Esophagus squamous epithelium (tissue), 5 donors: Measurements from ENCODE around the gene COL4A1. TPM values are rescaled to one million over a fixed set of nuclear protein-coding genes. Genes with fewer than 3 reads are reported as not detected.
A peak's percentile ranks its signal among the peaks of the same experiment; 100 is the strongest.

Experiments used
- DNase-seq: peaks from one replicate; lab custom pipeline; 2025; lab: John Stamatoyannopoulos, UW
- H3K27ac ChIP-seq, 4 donors: fragments of 200-600 bp; sonication (generic); one replicate each; pipeline ENCODE4 v1.5.1; 2016 to 2019; ENCODE audit warnings: mild to moderate bottlenecking in 1 of 4
- H3K27me3 ChIP-seq, 4 donors: fragments of 200-600 bp; sonication (generic); 1 replicate in 3 of 4; 2 replicates in 1 of 4; pipeline versions ENCODE4 v1.5.1 to v1.6.0; 2017 to 2021; ENCODE audit warnings: antibody characterized with exemption in 1 of 4
- H3K36me3 ChIP-seq, 3 donors: fragments of 200-600 bp; sonication (generic); one replicate each; pipeline ENCODE4 v1.5.1; 2016 to 2019
- H3K4me1 ChIP-seq, 3 donors: fragments of 200-600 bp; sonication (generic); one replicate each; pipeline ENCODE4 v1.5.1; 2017 to 2019
- H3K4me3 ChIP-seq, 4 donors: fragments of 200-600 bp; sonication (generic); 1 replicate in 3 of 4; 2 replicates in 1 of 4; pipeline ENCODE4 v1.5.1; 2016 to 2019; ENCODE audit warnings: mild to moderate bottlenecking in 2 of 4, moderate library complexity in 1 of 4
- H3K9me3 ChIP-seq, 3 donors: fragments of 200-600 bp; sonication (generic); one replicate each; pipeline ENCODE4 v1.5.1; 2016 to 2019
- CTCF ChIP-seq, 6 experiments: fragments of 450-650 bp in 4 of 6; fragments of 200-600 bp in 2 of 6; sonication (generic) in 2 of 6; IDR thresholded peaks; one replicate each; pipeline ENCODE4 v1.5.1; 2016 to 2019; ENCODE audit warnings: antibody characterized with exemption in 6 of 6, mild to moderate bottlenecking in 4 of 6, moderate library complexity in 4 of 6
- POLR2A ChIP-seq, 4 donors: fragments of 450-650 bp; IDR thresholded peaks; one replicate each; pipeline ENCODE4 v1.6.1; 2017; ENCODE audit warnings: antibody characterized with exemption in 4 of 4, mild to moderate bottlenecking in 4 of 4, moderate library complexity in 3 of 4
- WGBS, 2 donors: methylation state at CpG; one replicate each; pipeline ENCODE4 v1.1.5; 2018; 5-methylcytosine and 5-hydroxymethylcytosine counted together
- intact Hi-C: fragments of 100-400 bp; cut with DNase I; formaldehyde crosslinking; loops from one replicate; pipeline ENCODE4 v1.15.0; 2022
- total RNA-seq, 4 donors: library from RNA; depleted of rRNA; stranded (reverse); fragments of >200 nt; gene quantifications; one replicate each; pipeline ENCODE4 v1.1.0, GENCODE V29; 2016
- donor health status: DM: yes; HTN: yes; CAD: no.

Gene COL4A1
- total RNA-seq, 4 donors from 2014 or later: 8.9 to 97.1 (median 40.2) TPM

- no peak for DNase-seq
- intact Hi-C loops: no loop called here
- 77 to 90% methylated on average over 5 of the region's 5 CpGs for WGBS, 2 donors
- no peaks in the 10 kb centered on the region for H3K9me3 ChIP-seq
- H3K27ac ChIP-seq: peak overlapping the region in 3 of 4 donors; percentile 42 to 89 (median 79)
- H3K36me3 ChIP-seq: no peaks in the 10 kb centered on the region
- TF ChIP-seq POLR2A (IDR thresholded peaks at IDR 0.05) (no peak), CTCF (IDR thresholded peaks at IDR 0.05) (no peak)
- H3K27me3 ChIP-seq: no peaks in the 10 kb centered on the region
- no peak overlapping the region for H3K4me3 ChIP-seq
- H3K4me1 ChIP-seq: peaks cover 20 to 53% (median 22%) of the 10 kb centered on the region in 3 donors
These were observed 42.3 kb upstream of the COL4A1 start for GRCh38 chr13:110349239-110349638.

GRCh38 chr13:110348309-110349105 is 41.5 kb upstream of the COL4A1 start:
- intact Hi-C loops: no loop called here
- 56 to 64% methylated on average over 8 of the region's 8 CpGs for whole genome bisulfite sequencing, 2 donors
- TF ChIP-seq CTCF (IDR thresholded peaks at IDR 0.05) (no peak), POLR2A (IDR thresholded peaks at IDR 0.05) (no peak)

GRCh38 chr13:110347535-110348308 is 40.8 kb upstream of the COL4A1 start:
- 47 to 50% methylated on average over 12 to 17 of the region's 18 CpGs for WGBS, 2 donors
- intact Hi-C loops: no loop called here

More at GRCh38 chr13:110348309-110349105, 41.5 kb upstream of the COL4A1 start:
- Histone ChIP-seq H3K9me3 (no peaks in the 10 kb centered on the region), H3K27ac (peak overlapping the region; percentile 52 to 89 (median 82)), H3K4me3 (no peak overlapping the region), H3K36me3 (no peaks in the 10 kb centered on the region), H3K4me1 (peaks cover 20 to 56% (median 22%) of the 10 kb centered on the region in 3 donors), H3K27me3 (no peaks in the 10 kb centered on the region)
- DNase-seq: no peak

GRCh38 chr13:110347088-110347487 is 40.1 kb upstream of the COL4A1 start:
- H3K36me3 ChIP-seq: no peaks in the 10 kb centered on the region
- DNase-seq: no peak
- no peak overlapping the region for H3K4me3 ChIP-seq
- WGBS, 2 donors: 22% methylated on average over 3 of the region's 3 CpGs; no CpG with 5 or more reads in 1 of the 2 donors
- no peaks in the 10 kb centered on the region for H3K9me3 ChIP-seq
- intact Hi-C loops: no loop called here
- TF ChIP-seq POLR2A (IDR thresholded peaks at IDR 0.05) (no peak), CTCF (IDR thresholded peaks at IDR 0.05) (no peak)
- peaks cover 0 to 12% (median 0%) of the 10 kb centered on the region in 4 donors for H3K27me3 ChIP-seq
- H3K4me1 ChIP-seq: peaks cover 20 to 61% (median 24%) of the 10 kb centered on the region in 3 donors
- peak overlapping the region; percentile 52 to 89 (median 82) for H3K27ac ChIP-seq

More at GRCh38 chr13:110347535-110348308, 40.8 kb upstream of the COL4A1 start:
- no peak for DNase-seq
- Histone ChIP-seq H3K9me3 (no peaks in the 10 kb centered on the region), H3K4me3 (no peak overlapping the region), H3K4me1 (peaks cover 20 to 56% (median 21%) of the 10 kb centered on the region in 3 donors), H3K27ac (peak overlapping the region; percentile 52 to 89 (median 82)), H3K36me3 (no peaks in the 10 kb centered on the region), H3K27me3 (peaks cover 0 to 6% (median 0%) of the 10 kb centered on the region in 4 donors)
- TF ChIP-seq POLR2A (IDR thresholded peaks at IDR 0.05) (no peak), CTCF (IDR thresholded peaks at IDR 0.05) (no peak)
